OCI-LY1 (cell line): ENCODE results near the gene SUCO.

Experiments used
- H2AFZ ChIP-seq: fragments of 200-600 bp; sonication (generic), shearing (Covaris generic); 2 replicates; pipeline ENCODE4 v1.6.0; 2014; ENCODE audit warnings: antibody characterized with exemption, mild to moderate bottlenecking, low read length
- H3F3A ChIP-seq: fragments of 200-600 bp; sonication (generic), shearing (Covaris generic); 2 replicates; pipeline ENCODE4 v1.6.0; 2014; ENCODE audit warnings: mild to moderate bottlenecking, antibody characterized with exemption, low read length, moderate library complexity; ENCODE audit not compliant: insufficient read depth
- H3K27ac ChIP-seq: fragments of 200-600 bp; sonication (generic); 2 replicates; pipeline ENCODE4 v1.5.1; 2014; ENCODE audit warnings: low read length, mixed run types, mild to moderate bottlenecking, low read depth; ENCODE audit not compliant: poor library complexity, severe bottlenecking
- H3K27me3 ChIP-seq: fragments of 200-600 bp; sonication (generic); 2 replicates; pipeline ENCODE4 v1.6.0; 2014; ENCODE audit warnings: antibody characterized with exemption, mild to moderate bottlenecking, low read length, moderate library complexity; ENCODE audit not compliant: insufficient read depth
- H3K36me3 ChIP-seq: fragments of 200-600 bp; sonication (generic); 2 replicates; pipeline ENCODE4 v1.6.1; 2014; ENCODE audit warnings: mild to moderate bottlenecking, antibody characterized with exemption, low read length, moderate library complexity, mixed read lengths; ENCODE audit not compliant: insufficient read depth
- H3K4me1 ChIP-seq: fragments of 200-600 bp; sonication (generic); 2 replicates; pipeline ENCODE4 v1.5.1; 2014; ENCODE audit warnings: mild to moderate bottlenecking, low read length, moderate library complexity; ENCODE audit not compliant: insufficient read depth, severe bottlenecking
- H3K4me2 ChIP-seq: fragments of 200-600 bp; sonication (generic), shearing (Covaris generic); 2 replicates; pipeline ENCODE4 v1.6.1; 2014; ENCODE audit warnings: low read length
- H3K4me3 ChIP-seq: fragments of 200-600 bp; sonication (generic); 2 replicates; pipeline ENCODE4 v1.5.1; 2014; ENCODE audit warnings: low read length, low read depth, mild to moderate bottlenecking, mixed read lengths; ENCODE audit not compliant: poor library complexity, severe bottlenecking
- H3K79me2 ChIP-seq: fragments of 200-600 bp; shearing (Covaris generic); 2 replicates; pipeline ENCODE4 v1.6.1; 2016; ENCODE audit warnings: mixed run types, low read length, mixed read lengths; ENCODE audit not compliant: insufficient read depth
- H3K9ac ChIP-seq: fragments of 200-600 bp; sonication (generic), shearing (Covaris generic); 2 replicates; pipeline ENCODE4 v1.6.1; 2014; ENCODE audit warnings: mild to moderate bottlenecking, low read length, mixed read lengths
- H3K9me2 ChIP-seq: fragments of 200-600 bp; sonication (generic), shearing (Covaris generic); 2 replicates; pipeline ENCODE4 v1.6.1; 2014; ENCODE audit warnings: low read depth, mild to moderate bottlenecking, low read length, mixed read lengths
- H3K9me3 ChIP-seq: fragments of 200-600 bp; shearing (Covaris generic); 2 replicates; pipeline ENCODE4 v1.6.1; 2014; ENCODE audit warnings: low read length, mixed read lengths
- H4K20me1 ChIP-seq: fragments of 200-600 bp; sonication (generic), shearing (Covaris generic); 2 replicates; pipeline ENCODE4 v1.6.0; 2016; ENCODE audit warnings: mild to moderate bottlenecking, low read length; ENCODE audit not compliant: insufficient read depth
- CTCF ChIP-seq: fragments of 200-600 bp; sonication (generic), shearing (Covaris generic); IDR thresholded peaks from 2 replicates; pipeline ENCODE4 v1.5.1; 2017; ENCODE audit warnings: mild to moderate bottlenecking, antibody characterized with exemption, low read length, moderate library complexity, mixed read lengths
- EZH2 ChIP-seq: fragments of 200-600 bp; sonication (generic), shearing (Covaris generic); IDR thresholded peaks from 2 replicates; pipeline ENCODE4 v1.8.0; 2017; ENCODE audit warnings: borderline replicate concordance, mixed run types, mild to moderate bottlenecking, antibody characterized with exemption, low read length, moderate library complexity, mixed read lengths

Gene SUCO

GRCh38 chr1:172529304-172529703 lies 3.6 kb upstream of the SUCO start:
- Histone ChIP-seq H3F3A (no peaks in the 10 kb centered on the region), H3K27ac (no peak overlapping the region), H4K20me1 (no peaks in the 10 kb centered on the region), H3K4me3 (no peak overlapping the region), H3K9me3 (no peaks in the 10 kb centered on the region), H3K27me3 (no peaks in the 10 kb centered on the region), H3K36me3 (no peaks in the 10 kb centered on the region), H3K9me2 (no peaks in the 10 kb centered on the region), H3K9ac (no peak overlapping the region), H2AFZ (no peak overlapping the region), H3K4me2 (no peak overlapping the region), H3K79me2 (peaks cover 9% of the 10 kb centered on the region), H3K4me1 (peaks cover 11% of the 10 kb centered on the region)
- TF ChIP-seq CTCF (no peak), EZH2 (no peak)

GRCh38 chr1:172530000-172530399 lies 3.0 kb upstream of the SUCO start:
- peaks cover 18% of the 10 kb centered on the region for H3K4me1 ChIP-seq
- no peaks in the 10 kb centered on the region for H3K9me3 ChIP-seq
- H3F3A ChIP-seq, result no peaks in the 10 kb centered on the region
- no peaks in the 10 kb centered on the region for H4K20me1 ChIP-seq
- no peaks in the 10 kb centered on the region for H3K9me2 ChIP-seq
- H3K27me3 ChIP-seq, result no peaks in the 10 kb centered on the region
- no peak overlapping the region for H3K4me2 ChIP-seq
- no peak overlapping the region for H3K9ac ChIP-seq
- no peak for TF ChIP-seq CTCF
- H3K36me3 ChIP-seq, result no peaks in the 10 kb centered on the region
- no peak overlapping the region for H3K4me3 ChIP-seq
- H3K27ac ChIP-seq, result no peak overlapping the region
- no peak overlapping the region for H2AFZ ChIP-seq
- H3K79me2 ChIP-seq, result peaks cover 16% of the 10 kb centered on the region

GRCh38 chr1:172531412-172532182 lies 1.4 kb upstream of the SUCO start:
- H3F3A ChIP-seq, result no peaks in the 10 kb centered on the region
- H3K4me3 ChIP-seq, result peak overlapping the region; percentile 83
- H3K9me3 ChIP-seq, result no peaks in the 10 kb centered on the region
- no peaks in the 10 kb centered on the region for H3K27me3 ChIP-seq
- no peaks in the 10 kb centered on the region for H3K9me2 ChIP-seq
- H3K27ac ChIP-seq, result no peak overlapping the region
- TF ChIP-seq CTCF (no peak), EZH2 (no peak)
- H4K20me1 ChIP-seq, result no peaks in the 10 kb centered on the region
- H2AFZ ChIP-seq, result peak overlapping the region; percentile 84; the same call in 1 of the 2 replicates
- H3K9ac ChIP-seq, result peak overlapping the region; percentile 76
- peaks cover 34% of the 10 kb centered on the region for H3K4me1 ChIP-seq
- H3K79me2 ChIP-seq, result peaks cover 32% of the 10 kb centered on the region
- peak overlapping the region; percentile 83 for H3K4me2 ChIP-seq
- peaks cover 3% of the 10 kb centered on the region; the same call in 1 of the 2 replicates for H3K36me3 ChIP-seq
